AG04450 (cell line): ENCODE data around the gene KLK3. TPM values are rescaled to one million over a fixed set of nuclear protein-coding genes. Genes with fewer than 3 reads are reported as not detected.

Experiments used
- CTCF ChIA-PET: fragments of 300-600, 350-600 bp; formaldehyde crosslinking; extraction: SDS; loops from one replicate; lab custom pipeline; 2022; ENCODE audit warnings: antibody characterized with exemption, inconsistent platforms; lab: Charles Lee
- POLR2A ChIA-PET: fragments of 350-600 bp; formaldehyde crosslinking; extraction: SDS; loops from one replicate; lab custom pipeline; 2021; ENCODE audit warnings: antibody characterized with exemption, inconsistent platforms; lab: Yijun Ruan, JAX
- DNase-seq: peaks from one replicate; pipeline ENCODE4 v3.0.0-alpha.2; 2011; ENCODE audit warnings: low read depth, low spot score
- H3K27ac ChIP-seq: one replicate; pipeline ENCODE4 v1.5.1; 2012; ENCODE audit warnings: low read depth, low read length, control low read depth
- H3K27me3 ChIP-seq: one replicate; pipeline ENCODE4 v1.6.0; 2012; ENCODE audit warnings: low read length; ENCODE audit not compliant: control insufficient read depth, insufficient read depth
- H3K4me3 ChIP-seq: 2 replicates; pipeline ENCODE4 v1.5.1; 2011; ENCODE audit warnings: mild to moderate bottlenecking, low read depth, low read length, control low read depth
- H3K9me3 ChIP-seq: 2 replicates; pipeline ENCODE4 v1.5.1; 2012; ENCODE audit warnings: low read length; ENCODE audit not compliant: control insufficient read depth, insufficient read depth
- polyA plus RNA-seq: library from polyadenylated mRNA; depleted of rRNA; stranded (reverse); fragments of >200 nt; gene quantifications from 2 replicates; pipeline ENCODE4 v1.2.3, GENCODE V29; 2011
- TF ChIP-seq, protein P1 (sequence below): IDR thresholded peaks from 2 replicates; pipeline ENCODE4 v1.5.1; 2011; ENCODE audit warnings: low read depth, low read length, control low read depth, inconsistent platforms

KLK3 gene
- polyA plus RNA-seq, 1 experiment: not detected

DNA sequence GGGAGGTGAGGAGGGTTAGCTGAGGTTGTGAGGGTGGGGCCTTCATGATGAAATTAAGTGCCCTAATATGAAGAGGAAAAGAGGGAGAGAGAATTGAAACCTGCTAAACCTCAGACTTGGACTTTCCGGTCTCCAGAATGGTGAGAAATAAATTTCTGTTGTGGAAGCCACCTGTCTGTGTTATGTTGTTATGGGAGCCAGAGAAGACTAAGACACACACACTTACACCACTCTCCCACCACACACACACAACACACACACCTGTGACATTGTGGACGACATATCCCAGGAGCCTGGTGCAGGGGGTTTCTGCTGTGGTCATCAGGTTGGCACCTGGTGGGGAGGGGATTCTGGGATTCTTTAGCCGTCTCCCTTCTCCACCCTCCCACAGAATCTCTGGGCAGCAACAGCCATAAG is 42.5 kb downstream of the KLK3 start:
- ChIA-PET POLR2A (no interaction called here), CTCF (interaction anchor here (0.6 kb wide), 1 partner anchor 115 kb away, joined by 6 read pairs; no protein-coding TSS in a partner anchor)
- Histone ChIP-seq H3K27ac (no peak overlapping the region), H3K4me3 (no peak overlapping the region), H3K27me3 (no peaks in the 10 kb centered on the region), H3K9me3 (no peaks in the 10 kb centered on the region; the same call in 1 of the 2 replicates)
- no peak for DNase-seq
- TF ChIP-seq, protein P1, sequence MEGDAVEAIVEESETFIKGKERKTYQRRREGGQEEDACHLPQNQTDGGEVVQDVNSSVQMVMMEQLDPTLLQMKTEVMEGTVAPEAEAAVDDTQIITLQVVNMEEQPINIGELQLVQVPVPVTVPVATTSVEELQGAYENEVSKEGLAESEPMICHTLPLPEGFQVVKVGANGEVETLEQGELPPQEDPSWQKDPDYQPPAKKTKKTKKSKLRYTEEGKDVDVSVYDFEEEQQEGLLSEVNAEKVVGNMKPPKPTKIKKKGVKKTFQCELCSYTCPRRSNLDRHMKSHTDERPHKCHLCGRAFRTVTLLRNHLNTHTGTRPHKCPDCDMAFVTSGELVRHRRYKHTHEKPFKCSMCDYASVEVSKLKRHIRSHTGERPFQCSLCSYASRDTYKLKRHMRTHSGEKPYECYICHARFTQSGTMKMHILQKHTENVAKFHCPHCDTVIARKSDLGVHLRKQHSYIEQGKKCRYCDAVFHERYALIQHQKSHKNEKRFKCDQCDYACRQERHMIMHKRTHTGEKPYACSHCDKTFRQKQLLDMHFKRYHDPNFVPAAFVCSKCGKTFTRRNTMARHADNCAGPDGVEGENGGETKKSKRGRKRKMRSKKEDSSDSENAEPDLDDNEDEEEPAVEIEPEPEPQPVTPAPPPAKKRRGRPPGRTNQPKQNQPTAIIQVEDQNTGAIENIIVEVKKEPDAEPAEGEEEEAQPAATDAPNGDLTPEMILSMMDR: no peak

DNA sequence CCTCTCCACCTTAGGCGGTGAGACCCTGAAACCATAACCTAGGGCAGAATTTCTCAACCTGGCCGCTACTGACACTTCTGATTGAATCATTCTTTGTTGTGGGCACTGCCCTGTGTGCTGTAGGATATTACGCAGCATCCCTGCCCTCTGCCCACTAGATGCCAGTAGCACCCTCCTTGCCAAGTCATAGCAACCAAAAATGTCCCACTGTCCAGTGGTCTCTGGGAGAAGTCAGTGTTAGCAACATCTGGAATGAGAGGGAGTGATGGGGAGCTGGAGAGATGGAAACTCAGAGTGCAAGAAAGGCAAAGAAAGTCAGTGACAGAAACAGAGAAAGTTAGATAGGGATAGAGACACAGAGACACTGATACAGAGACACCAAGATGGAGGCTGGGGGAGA is 42.9 kb downstream of the KLK3 start:
- Histone ChIP-seq H3K27ac (no peak overlapping the region), H3K27me3 (no peaks in the 10 kb centered on the region), H3K4me3 (no peak overlapping the region), H3K9me3 (no peaks in the 10 kb centered on the region; the same call in 1 of the 2 replicates)
- DNase-seq: no peak
- TF ChIP-seq, protein P1: no peak
- CTCF ChIA-PET: interaction anchor here (0.6 kb wide), 1 partner anchor 116 kb away, joined by 6 read pairs; no protein-coding TSS in a partner anchor
- POLR2A ChIA-PET: no interaction called here

DNA sequence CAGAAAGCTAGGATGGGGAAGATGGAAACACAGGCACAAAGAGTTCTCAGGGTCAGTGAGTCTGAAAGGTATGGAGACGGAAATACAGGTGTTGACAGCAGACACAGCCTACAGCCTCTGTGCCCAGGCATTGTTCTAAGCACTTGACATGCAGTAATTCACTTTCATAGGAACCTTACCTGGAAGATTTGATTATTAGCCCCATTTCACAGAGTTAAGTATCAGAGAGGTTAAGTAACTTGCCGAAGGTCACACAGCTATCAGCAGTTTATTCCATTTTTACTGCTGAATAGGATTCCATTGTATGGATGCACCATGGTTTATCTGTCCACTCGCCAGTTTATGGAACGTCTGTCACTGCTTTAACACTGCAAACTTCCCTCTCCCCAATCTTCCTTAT is 43.3 kb downstream of the KLK3 start:
- H3K27me3 ChIP-seq: no peaks in the 10 kb centered on the region
- no peak overlapping the region for H3K4me3 ChIP-seq
- TF ChIP-seq, protein P1: no peak
- ChIA-PET POLR2A (no interaction called here), CTCF (interaction anchor here (1.3 kb wide), 1 partner anchor 24 kb away, joined by 5 read pairs; no protein-coding TSS in a partner anchor)
- DNase-seq: no peak
- H3K27ac ChIP-seq: no peak overlapping the region
- H3K9me3 ChIP-seq: no peaks in the 10 kb centered on the region; the same call in 1 of the 2 replicates

DNA sequence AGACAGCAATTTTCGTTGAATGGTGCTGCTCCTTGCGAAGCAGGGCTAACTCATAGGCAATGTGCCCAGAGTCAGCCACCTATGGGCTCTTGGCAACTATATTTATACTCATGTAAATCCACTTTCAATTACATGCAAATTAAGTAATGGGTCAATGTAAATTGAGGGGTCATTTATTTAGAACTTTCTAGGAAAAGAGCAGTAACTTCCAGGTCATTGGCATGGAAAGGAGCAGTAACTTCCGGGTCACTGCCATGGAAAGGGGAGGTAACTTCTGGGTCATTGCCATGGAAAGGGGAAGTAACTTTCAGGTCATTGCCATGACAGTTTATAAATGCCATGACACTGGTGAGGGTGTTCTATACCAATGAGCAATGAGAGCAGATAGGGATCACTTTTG is 44.9 kb downstream of the KLK3 start:
- CTCF ChIA-PET: no interaction called here
- no peak for DNase-seq

DNA sequence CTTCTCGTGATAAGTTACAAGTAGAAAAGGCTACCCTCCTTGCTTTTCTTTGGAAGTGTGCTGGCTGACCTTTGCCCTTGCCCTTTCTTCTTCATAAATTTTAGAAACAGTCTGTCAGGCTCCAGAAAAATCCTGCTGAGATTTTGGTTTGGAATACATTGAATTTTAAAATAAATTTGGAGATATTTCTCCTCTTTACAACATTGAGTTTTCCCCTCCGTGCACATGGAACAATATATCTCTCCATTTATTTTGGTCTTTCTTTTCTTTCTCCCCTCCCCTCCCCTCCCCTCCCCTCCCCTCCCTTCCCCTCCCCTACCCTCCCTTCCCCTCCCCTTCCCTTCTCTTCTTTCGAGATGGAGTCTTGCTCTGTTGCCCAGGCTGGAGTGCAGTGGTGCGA is 47.9 kb downstream of the KLK3 start:
- ChIA-PET CTCF (no interaction called here), POLR2A (no interaction called here)
- Histone ChIP-seq H3K27me3 (no peaks in the 10 kb centered on the region), H3K27ac (no peak overlapping the region), H3K4me3 (no peak overlapping the region), H3K9me3 (no peaks in the 10 kb centered on the region)
- DNase-seq: no peak
- TF ChIP-seq, protein P1: no peak

More for the DNA sequence above, 44.9 kb downstream of the KLK3 start:
- TF ChIP-seq, protein P1: no peak
- Histone ChIP-seq H3K9me3 (no peaks in the 10 kb centered on the region), H3K27ac (no peak overlapping the region), H3K27me3 (no peaks in the 10 kb centered on the region), H3K4me3 (no peak overlapping the region)
- POLR2A ChIA-PET: no interaction called here
